CD8-positive, alpha-beta memory T cell (primary cell): Measurements from ENCODE around the gene PNPO. TPM values are rescaled to one million over a fixed set of nuclear protein-coding genes. Genes with fewer than 3 reads are reported as not detected.

Experiments used
- CTCF ChIA-PET: fragments of 350-600 bp; sonication (Branson Sonifier 250); formaldehyde crosslinking; loops from one replicate; lab custom pipeline; 2021; ENCODE audit warnings: antibody characterized with exemption; lab: Charles Lee
- POLR2A ChIA-PET: fragments of 350-600 bp; sonication (Branson Sonifier 250); formaldehyde crosslinking; loops from one replicate; lab custom pipeline; 2021; ENCODE audit warnings: antibody characterized with exemption; lab: Charles Lee
- DNase-seq, 5 donors: peaks; one replicate each; pipeline versions ENCODE4 v3.0.0 to v3.0.0-alpha.2; 2020 to 2022; ENCODE audit warnings: mixed read lengths in 1 of 5
- H3K27ac ChIP-seq: one replicate; pipeline ENCODE4 v1.7.0; 2013; ENCODE audit warnings: low read depth, mild to moderate bottlenecking, low read length, moderate library complexity
- H3K27me3 ChIP-seq: 2 replicates; pipeline ENCODE4 v1.7.0; 2013; ENCODE audit warnings: low read length, mild to moderate bottlenecking; ENCODE audit not compliant: insufficient read depth, poor library complexity, severe bottlenecking
- H3K36me3 ChIP-seq: 2 replicates; pipeline ENCODE4 v1.7.0; 2013; ENCODE audit warnings: mild to moderate bottlenecking, low read length, moderate library complexity; ENCODE audit not compliant: insufficient read depth
- H3K4me1 ChIP-seq: 2 replicates; pipeline ENCODE4 v1.7.0; 2013; ENCODE audit warnings: mild to moderate bottlenecking, low read length, moderate library complexity; ENCODE audit not compliant: insufficient read depth
- H3K4me3 ChIP-seq: 2 replicates; pipeline ENCODE4 v1.7.0; 2013; ENCODE audit warnings: mild to moderate bottlenecking, low read length
- H3K9me3 ChIP-seq: 2 replicates; pipeline ENCODE4 v1.7.0; 2013; ENCODE audit warnings: mild to moderate bottlenecking, low read length
- H3K27ac Mint-ChIP-seq, 8 donors: one replicate each; pipeline ENCODE4 v1.8.0; 2020 to 2021; ENCODE audit warnings: mixed read lengths in 8 of 8, mild to moderate bottlenecking in 6 of 8, inconsistent platforms in 3 of 8, moderate library complexity in 3 of 8
- H3K27me3 Mint-ChIP-seq, 2 donors: one replicate each; pipeline ENCODE4 v1.8.0; 2020 to 2021; ENCODE audit warnings: mixed read lengths in 2 of 2, mild to moderate bottlenecking in 1 of 2, moderate library complexity in 1 of 2
- H3K36me3 Mint-ChIP-seq, 3 donors: one replicate each; pipeline ENCODE4 v1.8.0; 2020 to 2021; ENCODE audit warnings: mixed read lengths in 3 of 3, inconsistent platforms in 1 of 3, mild to moderate bottlenecking in 1 of 3
- H3K4me1 Mint-ChIP-seq, 3 donors: one replicate each; pipeline ENCODE4 v1.8.0; 2020 to 2021; ENCODE audit warnings: mixed read lengths in 3 of 3, inconsistent platforms in 1 of 3, mild to moderate bottlenecking in 1 of 3
- H3K4me3 Mint-ChIP-seq, 7 donors: one replicate each; pipeline ENCODE4 v1.8.0; 2020 to 2021; ENCODE audit warnings: mixed read lengths in 7 of 7, mild to moderate bottlenecking in 6 of 7, moderate library complexity in 4 of 7, inconsistent platforms in 2 of 7
- H3K9me3 Mint-ChIP-seq, 5 donors: one replicate each; pipeline ENCODE4 v1.8.0; 2020 to 2022; ENCODE audit warnings: mixed read lengths in 5 of 5, mild to moderate bottlenecking in 3 of 5, moderate library complexity in 2 of 5, inconsistent platforms in 1 of 5
- polyA plus RNA-seq: library from polyadenylated mRNA; unstranded; fragments of 300-500 nt; fragmentation: Illumina TruSeq; gene quantifications from one replicate; pipeline ENCODE4 v1.2.3, GENCODE V29; 2021
- total RNA-seq, 2 experiments: library from RNA; stranded (reverse); gene quantifications; one replicate each; pipeline ENCODE4 v1.2.3, GENCODE V29; 2021

PNPO gene
- total and polyA plus RNA-seq, 3 experiments from 2014 or later, result 20.3 to 57.7 (median 55.5) TPM

- Mint-ChIP-seq H3K4me1 (no peaks in the 10 kb centered on the region), H3K27me3 (peaks cover 10 to 26% of the 10 kb centered on the region in 2 donors), H3K4me3 (no peak overlapping the region), H3K9me3 (no peaks in the 10 kb centered on the region), H3K27ac (no peak overlapping the region), H3K36me3 (no peaks in the 10 kb centered on the region)
- H3K36me3 ChIP-seq, result no peaks in the 10 kb centered on the region
- no peak overlapping the region for H3K4me3 ChIP-seq
- H3K27ac ChIP-seq, result no peak overlapping the region
- ChIA-PET POLR2A (no interaction called here), CTCF (interaction anchor here (1.0 kb wide), 1 partner anchor 26 kb away, joined by 3 read pairs; the partner anchor contains the start of gene CDK5RAP3)
- no peaks in the 10 kb centered on the region for H3K4me1 ChIP-seq
- DNase-seq, result no peak
- no peaks in the 10 kb centered on the region for H3K27me3 ChIP-seq
- H3K9me3 ChIP-seq, result no peaks in the 10 kb centered on the region
Measured at GRCh38 chr17:47996201-47996600, 54.8 kb downstream of the PNPO start.

DNA sequence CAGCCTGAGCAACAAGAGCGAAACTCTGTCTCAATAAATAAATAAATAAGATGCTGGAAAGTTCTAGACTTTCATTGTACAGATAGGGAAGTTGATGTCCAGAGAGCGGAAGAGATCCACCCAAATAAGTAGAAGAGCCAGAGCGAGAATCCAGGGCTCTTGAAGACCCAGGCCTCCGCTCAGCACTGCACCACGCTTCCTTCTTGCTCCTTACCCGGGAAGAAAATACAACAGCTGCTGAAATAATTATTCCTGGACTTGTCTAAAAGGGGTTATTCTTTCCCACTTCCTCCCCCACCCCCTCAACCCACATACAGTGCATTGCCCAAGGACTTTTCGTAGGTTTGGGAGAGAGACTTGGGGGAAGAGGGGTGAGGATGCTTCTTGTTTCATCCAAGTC, 56.2 kb downstream of the PNPO start:
- H3K36me3 Mint-ChIP-seq, result no peaks in the 10 kb centered on the region
- Histone ChIP-seq H3K4me1 (no peaks in the 10 kb centered on the region), H3K27me3 (no peaks in the 10 kb centered on the region), H3K27ac (no peak overlapping the region), H3K4me3 (no peak overlapping the region), H3K36me3 (no peaks in the 10 kb centered on the region), H3K9me3 (no peaks in the 10 kb centered on the region)
- no peak for DNase-seq
- H3K4me1 Mint-ChIP-seq, result no peaks in the 10 kb centered on the region
- H3K9me3 Mint-ChIP-seq, result no peaks in the 10 kb centered on the region
- H3K27me3 Mint-ChIP-seq, result peaks cover 10 to 26% of the 10 kb centered on the region in 2 donors
- ChIA-PET POLR2A (no interaction called here), CTCF (no interaction called here)
- no peak overlapping the region for H3K4me3 Mint-ChIP-seq
- H3K27ac Mint-ChIP-seq, result no peak overlapping the region

DNA sequence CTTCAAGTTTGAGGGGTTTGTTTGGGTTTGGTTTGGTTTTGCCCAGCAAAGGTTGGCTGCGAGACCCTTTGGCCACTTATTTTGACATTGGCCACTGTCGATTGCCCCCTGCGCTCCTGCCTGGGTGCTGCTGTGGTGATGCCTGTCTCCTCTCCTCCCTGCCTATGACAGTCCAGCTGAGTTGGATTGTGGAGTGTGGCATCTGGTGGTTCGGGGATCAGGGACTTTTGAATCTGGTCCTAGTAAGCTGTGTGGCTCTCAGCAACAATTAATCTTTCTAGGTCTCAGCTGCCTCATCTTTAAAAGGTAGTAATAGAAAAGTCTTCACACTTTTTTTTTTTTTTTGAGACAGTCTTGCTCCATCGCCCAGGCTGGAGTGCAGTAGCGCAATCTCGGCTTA, 56.7 kb downstream of the PNPO start:
- H3K9me3 Mint-ChIP-seq, result no peaks in the 10 kb centered on the region
- Histone ChIP-seq H3K9me3 (no peaks in the 10 kb centered on the region), H3K4me1 (no peaks in the 10 kb centered on the region), H3K27me3 (no peaks in the 10 kb centered on the region), H3K27ac (no peak overlapping the region), H3K36me3 (no peaks in the 10 kb centered on the region), H3K4me3 (no peak overlapping the region)
- no peaks in the 10 kb centered on the region for H3K36me3 Mint-ChIP-seq
- H3K4me1 Mint-ChIP-seq, result no peaks in the 10 kb centered on the region
- peaks cover 10 to 26% of the 10 kb centered on the region in 2 donors for H3K27me3 Mint-ChIP-seq
- no peak overlapping the region for H3K27ac Mint-ChIP-seq
- no peak for DNase-seq
- ChIA-PET CTCF (no interaction called here), POLR2A (no interaction called here)
- no peak overlapping the region for H3K4me3 Mint-ChIP-seq

Other genes starting within 250 kb of the PNPO start
- gene TBKBP1, start 247.4 kb upstream of the PNPO start, total RNA-seq, result 1 to 10 TPM; 6.6 to 6.7 TPM
- 1.8 TPM for gene TBKBP1, start 247.4 kb upstream of the PNPO start, polyA plus RNA-seq
- 10 to 100 TPM; 37.8 to 39.8 TPM for gene TBX21, start 208.3 kb upstream of the PNPO start, total RNA-seq
- 59.6 TPM for gene TBX21, start 208.3 kb upstream of the PNPO start, polyA plus RNA-seq
- 10 to 100 TPM; 16.9 to 17.5 TPM for gene OSBPL7, start 119.8 kb upstream of the PNPO start, total RNA-seq
- 11.0 TPM for gene OSBPL7, start 119.8 kb upstream of the PNPO start, polyA plus RNA-seq
- gene MRPL10, start 110.0 kb upstream of the PNPO start, total RNA-seq, result 10 to 100 TPM; 67.0 to 67.7 TPM
- 59.8 TPM for gene MRPL10, start 110.0 kb upstream of the PNPO start, polyA plus RNA-seq
- gene LRRC46, start 109.9 kb upstream of the PNPO start, total RNA-seq, result under 1 TPM; 0.49 to 0.83 TPM
- 0.28 TPM for gene LRRC46, start 109.9 kb upstream of the PNPO start, polyA plus RNA-seq
- gene SCRN2, start 100.3 kb upstream of the PNPO start, total RNA-seq, result 10 to 100 TPM; 17.3 to 18.0 TPM
- gene SCRN2, start 100.3 kb upstream of the PNPO start, polyA plus RNA-seq, result 17.2 TPM
- under 1 TPM; 0.07 to 0.09 TPM for gene SP6, start 90.4 kb upstream of the PNPO start, total RNA-seq
- gene SP6, start 90.4 kb upstream of the PNPO start, polyA plus RNA-seq, result 0.59 TPM
- 10 to 100 TPM; 21.5 to 22.1 TPM for gene SP2, start 45.3 kb upstream of the PNPO start, total RNA-seq
- gene SP2, start 45.3 kb upstream of the PNPO start, polyA plus RNA-seq, result 13.4 TPM
- gene PRR15L, start 16.3 kb downstream of the PNPO start, total RNA-seq, result not detected
- gene PRR15L, start 16.3 kb downstream of the PNPO start, polyA plus RNA-seq, result not detected
- gene CDK5RAP3, start 29.5 kb downstream of the PNPO start, total RNA-seq, result 100 to 1,000 TPM; 178 to 184 TPM
- 81.3 TPM for gene CDK5RAP3, start 29.5 kb downstream of the PNPO start, polyA plus RNA-seq
- gene COPZ2, start 96.2 kb downstream of the PNPO start, total RNA-seq, result 1 to 10 TPM; 7.6 to 8.3 TPM
- gene COPZ2, start 96.2 kb downstream of the PNPO start, polyA plus RNA-seq, result 3.3 TPM
- gene NFE2L1, start 106.8 kb downstream of the PNPO start, total RNA-seq, result 10 to 100 TPM; 94.5 to 98.4 TPM
- gene NFE2L1, start 106.8 kb downstream of the PNPO start, polyA plus RNA-seq, result 13.1 TPM
- gene CBX1, start 159.9 kb downstream of the PNPO start, total RNA-seq, result 10 to 100 TPM; 63.1 to 65.1 TPM
- gene CBX1, start 159.9 kb downstream of the PNPO start, polyA plus RNA-seq, result 21.1 TPM
- 10 to 100 TPM; 43.3 to 45.2 TPM for gene SNX11, start 166.2 kb downstream of the PNPO start, total RNA-seq
- gene SNX11, start 166.2 kb downstream of the PNPO start, polyA plus RNA-seq, result 26.5 TPM